Measurements from ENCODE around the gene SELENOT.

DNA sequence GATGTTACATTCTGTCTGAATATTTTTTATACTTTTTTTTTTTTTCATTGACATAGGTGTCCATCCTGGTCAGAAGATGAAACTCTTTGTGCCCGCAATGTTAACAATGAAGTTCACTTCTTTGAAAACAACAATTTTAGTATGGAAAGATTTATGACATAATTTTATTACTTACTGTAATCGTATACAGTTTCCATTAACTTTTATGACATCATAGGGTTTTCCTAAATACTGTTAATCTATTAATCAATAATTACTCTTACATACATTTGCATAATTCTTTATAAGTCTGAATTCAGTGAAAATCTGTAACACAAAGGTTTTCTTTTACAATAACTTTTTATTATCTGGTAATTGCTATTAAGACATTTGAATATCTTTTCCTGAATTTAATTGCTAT lies 38.9 kb upstream of the SELENOT start:
- TF ChIP-seq CTCF (IDR thresholded peaks at IDR 0.05; ENCODE audit: poor library complexity, severe bottlenecking) (no peak), MXI1 (conservative IDR thresholded peaks at IDR 0.05; ENCODE audit: poor library complexity, severe bottlenecking) (no peak), POLR2AphosphoS5 (IDR thresholded peaks at IDR 0.05) (no peak), RAD21 (conservative IDR thresholded peaks at IDR 0.05) (no peak), REST (IDR thresholded peaks at IDR 0.05; ENCODE audit: borderline replicate concordance) (no peak), EP300 (conservative IDR thresholded peaks at IDR 0.05; ENCODE audit: poor library complexity, severe bottlenecking) (no peak)

Data from neural cell (in vitro differentiated cells).